Measurements from ENCODE around the gene OR10AD1. TPM values are rescaled to one million over a fixed set of nuclear protein-coding genes. Genes with fewer than 3 reads are reported as not detected.
A peak's percentile ranks its signal among the peaks of the same experiment; 100 is the strongest.

Gene OR10AD1
- total and polyA plus RNA-seq, 2 donors (not counting 1 experiment from before 2014, with no cell fraction given) = not detected

GRCh38 chr12:48160046-48160445 is 43.0 kb downstream of the OR10AD1 start:
- H4K20me1 ChIP-seq (ENCODE audit: control insufficient read depth, extremely low read depth, insufficient read depth, low read length) = no peaks in the 10 kb centered on the region
- H3K4me1 ChIP-seq (ENCODE audit: control insufficient read depth, extremely low read depth, insufficient read depth, low read length) = peaks cover 2% of the 10 kb centered on the region
- no peaks in the 10 kb centered on the region for H3K36me3 ChIP-seq (ENCODE audit: control insufficient read depth, insufficient read depth, low read length)
- H2AFZ ChIP-seq (ENCODE audit: low read length) = no peak overlapping the region
- H3K9ac ChIP-seq (ENCODE audit: insufficient read depth, low read length) = no peak overlapping the region
- no peaks in the 10 kb centered on the region for H3K9me3 ChIP-seq (ENCODE audit: control insufficient read depth, insufficient read depth, low read depth, low read length)
- H3K4me2 ChIP-seq (ENCODE audit: extremely low read depth, insufficient read depth, low read length) = no peak overlapping the region
- no peak overlapping the region for H3K27ac ChIP-seq (ENCODE audit: insufficient read depth, low read length)
- peaks cover 11% of the 10 kb centered on the region for H3K79me2 ChIP-seq (ENCODE audit: control insufficient read depth, insufficient read depth, low read length)
- no peak for TF ChIP-seq CTCF (conservative IDR thresholded peaks at IDR 0.05 in 1 of 2, IDR thresholded peaks at IDR 0.05 in 1 of 2; ENCODE audit: low read depth in 1 of 2, low read length in 2 of 2)
- no peak for TF ChIP-seq EZH2 (IDR thresholded peaks at IDR 0.05; ENCODE audit: low read length, missing control alignments)
- no peak overlapping the region for H3K4me3 ChIP-seq (replicated peaks in 1 of 4; ENCODE audit: control extremely low read depth in 1 of 4, insufficient read depth in 1 of 4, low read depth in 3 of 4, low read length in 4 of 4)
- peak in 1 of 2 donors; percentile 54 for DNase-seq (ENCODE audit: low read depth in 2 of 2)
- H3K27me3 ChIP-seq (ENCODE audit: control insufficient read depth, insufficient read depth, low read length) = no peaks in the 10 kb centered on the region

- TF ChIP-seq CTCF (conservative IDR thresholded peaks at IDR 0.05 in 1 of 2, IDR thresholded peaks at IDR 0.05 in 1 of 2; ENCODE audit: low read depth in 1 of 2, low read length in 2 of 2) (no peak), EZH2 (IDR thresholded peaks at IDR 0.05; ENCODE audit: low read length, missing control alignments) (no peak)
- no peak overlapping the region for H3K9ac ChIP-seq (ENCODE audit: insufficient read depth, low read length)
- H3K4me1 ChIP-seq (ENCODE audit: control insufficient read depth, extremely low read depth, insufficient read depth, low read length) = peaks cover 2% of the 10 kb centered on the region
- H4K20me1 ChIP-seq (ENCODE audit: control insufficient read depth, extremely low read depth, insufficient read depth, low read length) = no peaks in the 10 kb centered on the region
- peak overlapping the region; percentile 8 for H3K27ac ChIP-seq (ENCODE audit: insufficient read depth, low read length)
- no peak for DNase-seq (ENCODE audit: low read depth in 2 of 2)
- no peaks in the 10 kb centered on the region for H3K36me3 ChIP-seq (ENCODE audit: control insufficient read depth, insufficient read depth, low read length)
- H2AFZ ChIP-seq (ENCODE audit: low read length) = peak overlapping the region; percentile 47
- peak overlapping the region in 2 of 4 experiments; percentile 89 to 100 for H3K4me3 ChIP-seq (replicated peaks in 1 of 4; ENCODE audit: control extremely low read depth in 1 of 4, insufficient read depth in 1 of 4, low read depth in 3 of 4, low read length in 4 of 4)
- no peaks in the 10 kb centered on the region for H3K9me3 ChIP-seq (ENCODE audit: control insufficient read depth, insufficient read depth, low read depth, low read length)
- peak overlapping the region; percentile 64 for H3K4me2 ChIP-seq (ENCODE audit: extremely low read depth, insufficient read depth, low read length)
- no peaks in the 10 kb centered on the region for H3K27me3 ChIP-seq (ENCODE audit: control insufficient read depth, insufficient read depth, low read length)
- peaks cover 11% of the 10 kb centered on the region for H3K79me2 ChIP-seq (ENCODE audit: control insufficient read depth, insufficient read depth, low read length)
Measured at GRCh38 chr12:48157889-48158370, 45.2 kb downstream of the OR10AD1 start.

- no peaks in the 10 kb centered on the region for H3K36me3 ChIP-seq (ENCODE audit: control insufficient read depth, insufficient read depth, low read length)
- DNase-seq (ENCODE audit: low read depth in 2 of 2) = peak; percentile 95 to 98
Measured at GRCh38 chr12:48157018-48157888, 45.8 kb downstream of the OR10AD1 start, which contains the start of gene ASB8. ASB8 (minus strand) TSS chr12:48157515; CDS start chr12:48153496, 4,019 bp downstream.

More at GRCh38 chr12:48157018-48157888, 45.8 kb downstream of the OR10AD1 start, which contains the start of gene ASB8:
- H3K9me3 ChIP-seq (ENCODE audit: control insufficient read depth, insufficient read depth, low read depth, low read length) = no peaks in the 10 kb centered on the region
- H2AFZ ChIP-seq (ENCODE audit: low read length) = peak within 1 kb of the TSS; percentile 88
- H3K4me3 ChIP-seq (replicated peaks in 1 of 4; ENCODE audit: control extremely low read depth in 1 of 4, insufficient read depth in 1 of 4, low read depth in 3 of 4, low read length in 4 of 4) = peak within 1 kb of the TSS; percentile 58 to 100 (median 84)
- H3K4me2 ChIP-seq (ENCODE audit: extremely low read depth, insufficient read depth, low read length) = peak within 1 kb of the TSS; percentile 98
- H3K4me1 ChIP-seq (ENCODE audit: control insufficient read depth, extremely low read depth, insufficient read depth, low read length) = peaks cover 2% of the 10 kb centered on the region
- H4K20me1 ChIP-seq (ENCODE audit: control insufficient read depth, extremely low read depth, insufficient read depth, low read length) = no peaks in the 10 kb centered on the region
- peak within 1 kb of the TSS; percentile 52 for H3K9ac ChIP-seq (ENCODE audit: insufficient read depth, low read length)
- H3K27me3 ChIP-seq (ENCODE audit: control insufficient read depth, insufficient read depth, low read length) = no peaks in the 10 kb centered on the region
- H3K27ac ChIP-seq (ENCODE audit: insufficient read depth, low read length) = peak within 1 kb of the TSS; percentile 32
- TF ChIP-seq EZH2 (IDR thresholded peaks at IDR 0.05; ENCODE audit: low read length, missing control alignments) (no peak), CTCF (conservative IDR thresholded peaks at IDR 0.05 in 1 of 2, IDR thresholded peaks at IDR 0.05 in 1 of 2; ENCODE audit: low read depth in 1 of 2, low read length in 2 of 2) (peak in 1 of 2 donors; percentile 44)
- peaks cover 11% of the 10 kb centered on the region for H3K79me2 ChIP-seq (ENCODE audit: control insufficient read depth, insufficient read depth, low read length)

Data from fibroblast of lung (primary cell).